HG03378 (cell line): ENCODE data around the gene ADGRF1.

Experiments used
- ATAC-seq: cut with Tn5 transposase; IDR thresholded peaks from one replicate; pipeline ENCODE4 v1.9.1; 2021; ENCODE audit warnings: mild to moderate bottlenecking, moderate library complexity; ENCODE audit not compliant: unreplicated experiment

The ADGRF1 gene

GRCh38 chr6:46985943-46986342 is 56.2 kb downstream of the ADGRF1 start:
- no peak for ATAC-seq

GRCh38 chr6:46983007-46983411 is 59.1 kb downstream of the ADGRF1 start:
- no peak for ATAC-seq

DNA sequence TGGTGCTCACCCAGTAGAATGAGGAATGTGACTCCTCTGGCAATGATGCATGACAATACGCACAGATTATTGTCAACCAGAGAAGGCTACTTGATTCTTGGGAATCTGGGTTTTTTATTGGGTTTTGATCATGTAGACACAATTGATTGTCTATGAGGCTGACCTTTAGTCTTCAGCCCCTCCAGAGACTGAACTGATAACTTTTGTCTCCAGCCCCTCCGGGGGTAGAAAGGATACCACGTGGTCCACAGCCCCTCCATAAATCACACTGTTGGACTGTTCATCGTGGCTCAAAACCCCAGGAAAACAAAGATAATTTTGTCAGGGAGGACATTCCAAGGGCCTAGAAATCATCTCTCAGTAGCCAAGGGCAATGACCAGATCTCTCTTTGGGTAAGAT is 62.9 kb downstream of the ADGRF1 start:
- no peak for ATAC-seq

GRCh38 chr6:46974786-46975185 is 67.3 kb downstream of the ADGRF1 start:
- ATAC-seq, result no peak

GRCh38 chr6:46973029-46973428 is 69.1 kb downstream of the ADGRF1 start:
- ATAC-seq, result no peak

- no peak for ATAC-seq
These were observed 69.6 kb downstream of the ADGRF1 start for GRCh38 chr6:46972531-46972930.

DNA sequence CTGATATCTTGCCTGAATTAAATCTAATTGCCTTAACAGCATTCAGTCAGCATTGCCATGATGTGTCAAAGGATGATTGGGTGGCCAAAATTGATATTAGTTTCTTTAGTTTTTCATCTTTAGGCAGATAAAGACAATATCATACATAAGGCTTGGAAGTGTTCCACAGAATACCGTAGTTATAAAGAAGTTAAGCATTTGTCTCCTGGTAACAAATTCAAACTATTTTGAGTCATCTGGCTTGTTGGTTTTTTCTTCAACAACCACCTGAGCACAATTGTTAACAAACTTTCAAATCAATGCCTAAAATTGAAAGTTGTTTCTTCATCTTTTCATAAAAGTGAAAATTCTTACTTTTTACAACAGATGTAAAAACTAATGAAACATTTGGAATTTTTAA is 72.9 kb downstream of the ADGRF1 start:
- ATAC-seq, result no peak

GRCh38 chr6:46967826-46968349 is 74.2 kb downstream of the ADGRF1 start:
- no peak for ATAC-seq

DNA sequence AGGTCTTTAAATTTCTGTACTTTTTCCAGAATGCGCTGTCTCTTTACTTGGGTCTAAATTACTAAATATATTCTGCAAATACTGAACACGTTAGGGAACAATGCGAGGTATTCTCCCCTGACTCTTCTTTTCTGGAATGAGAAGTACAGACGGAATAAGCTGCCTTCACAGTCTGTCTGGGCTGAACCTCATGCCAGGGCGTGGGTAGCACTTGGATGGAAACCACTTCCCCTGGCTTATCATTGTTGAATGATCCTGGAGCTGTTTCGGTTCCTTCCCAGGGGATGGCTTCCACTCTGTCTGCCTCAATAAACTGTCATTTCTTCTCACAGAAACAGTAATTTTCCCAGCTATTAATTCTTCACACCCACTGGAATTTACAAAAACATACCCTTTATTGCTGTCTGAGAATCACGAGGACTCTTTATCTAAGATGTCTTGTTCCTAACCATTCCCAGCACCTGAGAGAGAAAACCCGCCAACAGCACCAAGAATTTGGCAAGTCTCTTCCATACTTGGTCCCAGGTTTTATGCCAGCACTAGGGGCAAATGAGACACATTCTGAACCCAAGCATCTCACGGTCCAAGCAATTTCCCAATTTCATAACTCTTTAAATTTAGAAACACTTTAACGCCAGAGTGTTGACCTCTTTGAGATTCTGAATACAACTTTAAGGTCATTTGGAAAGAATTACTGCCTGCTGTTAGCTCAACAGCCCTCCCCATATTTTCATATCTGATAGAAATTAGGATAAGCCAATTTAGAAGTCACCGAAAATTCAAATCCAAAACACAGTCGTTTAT is 77.2 kb downstream of the ADGRF1 start:
- ATAC-seq, result no peak

DNA sequence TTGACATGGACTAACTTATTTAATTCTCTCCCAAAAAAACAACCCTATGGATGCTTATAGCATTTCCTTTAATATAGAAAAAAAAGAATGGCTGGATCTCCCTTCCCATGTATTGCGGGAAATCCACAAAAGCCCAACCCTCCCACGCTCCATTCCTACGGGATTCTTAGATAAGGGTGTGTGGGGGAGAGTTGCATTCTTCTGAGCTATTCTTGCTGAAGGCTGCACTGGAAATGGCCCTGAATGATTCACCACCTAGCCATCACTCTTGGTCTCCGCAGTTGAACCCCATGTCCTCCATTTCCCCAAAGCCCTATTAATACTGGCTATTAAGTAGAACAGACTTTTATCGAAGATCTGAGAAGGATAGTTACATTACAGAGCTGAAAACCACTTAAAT is 78.5 kb downstream of the ADGRF1 start:
- ATAC-seq, result no peak

- no peak for ATAC-seq
These were observed 79.1 kb downstream of the ADGRF1 start for GRCh38 chr6:46963039-46963438.

GRCh38 chr6:46961711-46962110 is 80.4 kb downstream of the ADGRF1 start:
- no peak for ATAC-seq

DNA sequence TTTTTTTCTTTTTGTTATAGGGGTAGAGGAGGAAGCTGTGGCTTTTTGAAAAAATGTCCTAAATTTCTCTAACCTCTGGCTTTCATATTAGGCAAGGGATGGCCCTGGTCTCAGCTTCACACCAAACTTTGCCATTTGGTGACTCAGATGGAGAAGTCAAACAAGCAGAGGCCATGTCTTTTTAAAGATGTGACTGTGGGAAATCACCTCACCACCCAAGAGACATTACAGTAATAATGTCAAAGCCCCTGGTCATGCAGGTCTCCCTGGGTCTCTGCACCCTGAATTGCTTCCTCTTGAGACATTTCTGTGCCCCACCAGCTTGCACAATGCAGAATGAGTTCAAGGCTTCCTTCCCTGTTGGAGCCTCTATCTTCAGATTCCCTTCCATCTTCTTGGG is 80.9 kb downstream of the ADGRF1 start:
- no peak for ATAC-seq

DNA sequence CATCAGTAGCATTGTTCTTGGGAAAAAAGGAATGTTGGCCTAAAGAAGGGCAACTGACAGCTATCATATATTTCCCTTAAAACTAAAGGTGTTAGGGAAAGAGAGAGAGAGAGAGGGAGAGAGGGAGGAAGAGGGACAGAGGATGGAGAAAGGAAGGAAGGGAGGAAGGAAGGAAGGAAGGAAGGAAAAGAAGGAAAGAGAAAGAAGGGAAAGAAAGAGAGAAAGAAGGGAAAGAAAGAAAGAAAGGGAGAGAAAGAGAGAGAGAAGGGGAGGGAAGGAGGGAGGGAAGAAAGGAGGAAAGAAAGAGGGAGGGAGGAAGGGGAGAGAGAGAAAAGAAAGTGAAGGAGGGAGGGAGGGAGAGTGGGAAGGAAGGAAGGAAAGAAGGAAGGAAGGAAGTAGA is 82.7 kb downstream of the ADGRF1 start:
- ATAC-seq, result no peak

DNA sequence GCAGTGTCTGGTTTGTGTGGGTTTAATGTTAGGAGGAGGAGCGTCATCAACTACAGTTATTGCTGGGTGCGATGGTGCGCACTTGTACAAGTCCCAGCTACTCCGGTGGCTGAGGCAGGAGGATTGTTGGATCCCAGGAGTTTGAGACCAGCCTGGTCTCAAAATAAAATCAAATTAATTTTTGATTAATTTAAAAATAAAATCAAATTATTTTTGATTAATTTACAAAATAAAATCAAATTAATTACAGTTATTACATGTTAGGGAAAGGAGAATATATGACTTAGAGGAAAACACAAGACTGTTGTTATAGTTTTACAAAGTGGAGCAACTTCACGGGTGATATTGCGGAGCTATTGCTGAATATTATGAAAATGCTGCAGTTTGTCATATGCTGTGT is 85.7 kb downstream of the ADGRF1 start:
- no peak for ATAC-seq

DNA sequence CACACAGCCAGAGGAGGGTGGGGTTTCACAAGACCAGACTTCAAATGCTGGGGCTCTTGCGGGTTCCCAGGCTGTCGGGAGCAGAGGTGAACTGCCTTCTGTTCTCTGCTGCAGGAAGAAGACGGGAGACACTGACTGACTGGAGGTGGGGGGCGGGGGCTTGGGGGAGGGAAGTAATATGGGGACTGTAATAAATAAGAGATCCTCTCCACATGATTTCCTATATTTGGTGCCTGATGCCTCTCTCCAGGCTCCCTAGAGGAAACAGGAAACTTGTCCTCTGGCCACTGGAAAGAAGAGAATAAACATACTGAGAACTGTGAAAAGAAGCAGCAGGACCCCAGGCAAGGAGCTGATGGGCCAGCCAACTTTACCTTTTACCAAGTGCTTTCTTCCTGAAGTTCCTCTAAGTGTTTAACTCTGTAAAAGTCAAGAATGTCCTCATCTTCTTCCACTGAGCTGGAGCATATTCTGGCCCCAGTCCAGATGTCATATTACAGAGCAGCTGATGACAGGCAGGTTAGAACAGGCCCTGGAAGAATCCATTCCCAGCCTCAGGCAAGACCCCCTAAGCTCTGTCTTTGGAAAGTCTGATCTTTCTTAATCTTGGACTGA is 87.2 kb downstream of the ADGRF1 start:
- ATAC-seq, result no peak

DNA sequence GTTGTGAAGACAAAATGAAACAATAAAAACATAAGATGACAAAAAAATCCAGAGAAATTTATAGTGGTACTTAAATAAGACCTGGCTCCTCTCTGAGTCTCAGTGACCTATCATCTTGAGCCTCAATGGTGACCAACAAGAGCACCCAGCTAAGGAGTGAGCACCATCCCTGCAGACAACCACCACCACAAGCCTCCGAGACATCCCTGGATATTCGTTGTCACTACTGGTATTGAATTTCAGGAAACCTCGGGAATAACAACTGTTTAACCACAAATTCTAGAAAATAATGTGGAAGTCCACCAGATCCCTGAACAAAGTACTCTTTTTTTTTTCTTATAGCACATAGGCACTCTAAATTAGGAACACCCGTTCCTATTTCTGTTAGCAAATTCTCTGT is 88.2 kb downstream of the ADGRF1 start:
- ATAC-seq, result no peak

DNA sequence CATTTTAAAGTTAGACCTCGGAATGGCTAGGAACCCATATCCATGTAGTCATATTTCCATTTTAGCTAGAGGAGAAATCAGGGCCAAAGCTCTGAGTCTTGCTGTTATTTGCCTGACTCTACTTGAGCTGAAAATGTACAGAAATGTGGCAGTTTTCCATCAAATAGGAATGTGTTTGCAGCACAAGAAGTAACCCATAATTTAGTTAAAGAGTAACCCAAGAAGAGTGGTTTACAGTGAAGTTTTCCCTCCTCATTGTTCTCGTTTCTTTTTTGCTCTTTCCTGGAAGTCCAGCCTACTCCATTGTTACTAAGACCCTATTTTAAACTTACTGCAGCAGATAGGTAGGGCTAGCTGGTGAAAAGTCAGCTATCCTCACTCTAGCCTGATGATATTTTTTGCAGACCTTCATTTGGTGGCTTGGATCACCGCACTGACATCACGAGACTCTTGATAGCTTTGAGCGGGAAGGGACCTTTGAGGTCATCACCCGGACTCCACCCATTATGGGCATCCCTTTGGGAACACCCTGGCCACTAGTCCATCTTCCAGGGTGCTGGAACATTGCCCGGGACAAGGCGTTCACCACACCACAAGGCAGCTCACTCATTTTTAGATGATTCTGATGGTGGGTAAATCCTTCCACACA is 92.4 kb downstream of the ADGRF1 start:
- ATAC-seq, result no peak

DNA sequence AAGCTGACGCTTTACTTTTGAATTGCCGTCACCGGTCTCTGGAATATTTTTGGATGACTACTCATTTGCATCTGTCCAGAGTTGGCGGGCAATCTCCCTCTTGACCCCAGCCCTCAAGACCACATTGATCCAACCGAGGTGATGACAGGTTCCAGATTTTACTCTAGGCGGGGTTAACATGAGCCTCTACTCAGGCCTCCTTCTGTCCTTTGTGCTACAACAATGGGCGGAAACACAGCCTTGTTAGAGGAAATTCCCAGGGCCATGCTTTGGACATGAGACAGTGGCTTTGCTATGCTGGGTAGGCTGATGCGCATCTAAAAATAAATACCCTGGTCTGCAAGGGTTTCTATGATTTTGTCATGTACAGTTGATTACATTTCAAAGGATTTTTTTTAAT is 93.4 kb downstream of the ADGRF1 start:
- no peak for ATAC-seq
